RCC 7860 (cell line): ENCODE data around the gene NPEPL1.
"Not testable (repeated sequence)": the region's sequence is repeated elsewhere in the genome, so short reads cannot be mapped to it uniquely, and the experiment has no call there.

Experiments
- DNase-seq: peaks from one replicate; pipeline ENCODE4 v3.0.0-alpha.2; 2015; ENCODE audit warnings: low spot score
- FAIRE-seq: peaks from 2 replicates; lab custom pipeline; 2012; peaks lifted over from hg19 to GRCh38; lab: Jason Lieb, UNC

The NPEPL1 gene

GRCh38 chr20:58755062-58755697, 62.6 kb downstream of the NPEPL1 start:
- FAIRE-seq (no peak), DNase-seq (no peak)

GRCh38 chr20:58755766-58756449, 63.3 kb downstream of the NPEPL1 start:
- FAIRE-seq (no peak), DNase-seq (no peak)

GRCh38 chr20:58756450-58756775, 63.8 kb downstream of the NPEPL1 start:
- no peak for FAIRE-seq
- DNase-seq: no peak

GRCh38 chr20:58757647-58758046, 65.0 kb downstream of the NPEPL1 start:
- not testable (repeated sequence) for DNase-seq, FAIRE-seq

GRCh38 chr20:58759947-58760346, 67.3 kb downstream of the NPEPL1 start:
- no peak for DNase-seq
- FAIRE-seq: no peak

- no peak for FAIRE-seq
- DNase-seq: no peak
These were observed 68.3 kb downstream of the NPEPL1 start for GRCh38 chr20:58760856-58761255.

GRCh38 chr20:58762120-58762519, 69.5 kb downstream of the NPEPL1 start:
- FAIRE-seq (no peak), DNase-seq (no peak)

- DNase-seq (no peak), FAIRE-seq (no peak)
These were observed 70.5 kb downstream of the NPEPL1 start for GRCh38 chr20:58763076-58763475.
